SIG-M5 (cell line): ENCODE data around the gene SCGB1D2.

Experiments
- DNase-seq: peaks from one replicate; lab custom pipeline; 2025; lab: John Stamatoyannopoulos, UW

The SCGB1D2 gene

DNA sequence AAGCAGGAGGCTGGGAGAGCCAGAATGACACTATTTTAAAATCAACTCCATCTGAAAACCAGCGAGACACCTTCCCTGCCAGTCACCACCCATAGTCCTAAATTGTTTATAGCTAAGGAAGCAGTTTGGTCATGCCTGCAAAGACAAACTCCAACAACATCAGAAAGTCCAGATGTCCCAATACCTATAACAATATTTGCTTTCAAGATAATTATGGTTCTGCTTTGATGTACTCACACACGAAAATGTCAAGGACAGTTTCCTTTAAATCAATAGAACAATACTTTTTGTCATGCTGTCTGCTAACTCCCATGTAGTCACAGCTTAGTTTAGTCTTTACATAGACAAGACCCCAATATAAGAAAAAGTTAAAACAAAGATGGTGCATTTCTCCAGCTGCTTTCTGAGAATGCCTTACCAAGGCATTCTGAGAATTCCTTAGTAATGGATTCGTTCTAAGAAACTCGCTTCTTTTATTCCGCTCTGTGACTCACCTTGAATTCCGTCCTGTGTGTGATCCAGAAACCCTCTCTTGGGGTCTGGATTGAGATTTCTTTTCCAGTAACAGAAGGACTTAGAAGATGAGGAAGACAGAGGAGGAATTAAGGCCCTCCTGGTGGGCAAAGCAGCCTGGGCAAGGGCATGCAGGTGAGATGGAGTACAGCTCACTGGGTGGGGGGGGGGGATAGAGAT lies 18.4 kb downstream of the SCGB1D2 start:
- no peak for DNase-seq

DNA sequence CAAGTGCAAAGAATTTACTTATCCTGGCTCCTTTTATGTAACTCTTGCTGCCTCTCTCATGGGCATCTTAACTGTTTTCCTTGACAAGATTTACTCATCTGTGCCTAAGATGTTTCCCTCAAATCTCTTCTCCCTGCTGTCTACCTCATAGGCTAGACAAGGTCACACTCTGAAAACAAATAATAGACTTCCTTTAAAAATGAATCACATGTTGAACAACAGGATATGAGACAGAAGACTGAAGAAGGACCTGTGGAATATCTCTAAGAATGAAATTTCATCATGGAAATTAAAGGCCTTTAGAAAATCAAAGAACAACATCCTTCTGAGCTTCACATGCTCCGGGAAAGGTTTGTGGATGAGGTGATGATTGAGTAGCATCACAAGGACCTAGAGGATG lies 22.0 kb downstream of the SCGB1D2 start:
- no peak for DNase-seq

DNA sequence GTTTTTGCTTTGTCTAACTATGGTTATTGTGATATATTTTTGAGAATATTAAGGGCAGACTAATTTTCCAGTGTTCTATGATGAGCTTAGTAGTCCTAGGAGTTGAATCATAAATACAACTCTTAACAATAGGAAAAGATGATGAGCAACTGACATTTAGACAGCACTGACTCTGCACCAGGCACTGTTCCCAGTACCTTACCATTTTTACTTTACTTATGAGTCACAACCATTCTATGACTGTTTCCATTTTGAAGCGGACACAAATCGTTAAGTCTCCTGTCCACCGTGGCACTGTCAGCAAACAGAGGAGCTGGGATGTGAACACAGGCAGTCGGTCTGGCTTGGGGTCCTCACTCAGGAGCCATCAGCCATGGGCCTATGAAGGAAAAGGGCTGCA lies 24.5 kb downstream of the SCGB1D2 start:
- no peak for DNase-seq

- DNase-seq = no peak
Observed at GRCh38 chr11:62267050-62267449, 25.0 kb downstream of the SCGB1D2 start.

DNA sequence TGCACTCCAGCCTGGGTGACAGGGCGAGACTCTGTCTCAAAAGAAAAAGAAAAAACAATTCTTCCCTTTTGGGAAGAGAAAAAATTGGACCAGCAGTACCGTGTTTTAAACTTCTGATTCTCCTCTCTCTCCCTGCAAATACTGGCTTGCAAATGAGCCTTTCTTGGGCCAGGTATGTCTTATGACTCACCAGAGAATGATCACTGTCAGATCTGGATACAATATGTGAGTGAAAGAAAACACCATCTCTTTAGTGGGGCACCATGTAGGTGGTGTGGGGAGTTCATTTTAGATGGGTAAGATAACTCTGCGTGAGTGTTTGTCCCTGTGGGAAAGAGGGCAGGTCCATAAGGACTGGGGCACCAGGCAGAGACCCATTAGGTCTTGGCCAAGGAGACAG lies 25.5 kb downstream of the SCGB1D2 start:
- no peak for DNase-seq

GRCh38 chr11:62269654-62270278 lies 27.7 kb downstream of the SCGB1D2 start, which contains the start of gene SCGB2A2:
TSS of gene SCGB2A2 (plus strand) at chr11:62270158. CDS start at chr11:62270217, 59 bp downstream.
- no peak for DNase-seq

GRCh38 chr11:62273284-62273683 lies 31.2 kb downstream of the SCGB1D2 start:
- no peak for DNase-seq

GRCh38 chr11:62273789-62274275 lies 31.8 kb downstream of the SCGB1D2 start:
- DNase-seq = no peak

GRCh38 chr11:62280452-62280851 lies 38.4 kb downstream of the SCGB1D2 start:
- DNase-seq = no peak
